Breast epithelium (tissue), 3 donors: ENCODE data around the gene LRRC32.

ENCODE experiments used
- CTCF ChIP-seq, 3 donors: fragments of 450-650 bp; IDR thresholded peaks; one replicate each; pipeline ENCODE4 v1.5.1; 2016 to 2017; ENCODE audit warnings: antibody characterized with exemption in 3 of 3, mild to moderate bottlenecking in 3 of 3, moderate library complexity in 3 of 3
- POLR2A ChIP-seq: fragments of 450-650 bp; IDR thresholded peaks from one replicate; pipeline ENCODE4 v1.6.1; 2016; ENCODE audit warnings: antibody characterized with exemption, mild to moderate bottlenecking, moderate library complexity

GRCh38 chr11:76631566-76632308 lies 38.8 kb downstream of the LRRC32 start:
- TF ChIP-seq CTCF (IDR thresholded peaks at IDR 0.05) (no peak), POLR2A (no peak)
